DND-41 (cell line): Measurements from ENCODE around the gene SH2B3.

ENCODE experiments used
- ATAC-seq: fragments of 200-7000 bp; cut with Tn5 transposase; 3 replicates; pipeline ENCODE4 v1.9.1; 2021; ENCODE audit warnings: low read depth; ENCODE audit not compliant: insufficient read depth
- DNase-seq: peaks from one replicate; pipeline ENCODE4 v3.0.0-alpha.2; 2020
- H2AFZ ChIP-seq: 2 replicates; pipeline ENCODE4 v1.6.0; 2012; ENCODE audit warnings: low read depth, low read length
- H3K27ac ChIP-seq: 2 replicates; pipeline ENCODE4 v1.5.1; 2012; ENCODE audit warnings: low read length, inconsistent platforms
- H3K27me3 ChIP-seq: fragments of 200-600 bp; sonication (generic); 2 replicates; pipeline ENCODE4 v1.6.0; 2012; ENCODE audit warnings: low read length, mild to moderate bottlenecking, inconsistent platforms; ENCODE audit not compliant: insufficient read depth, poor library complexity
- H3K36me3 ChIP-seq: 2 replicates; pipeline ENCODE4 v1.5.1; 2012; ENCODE audit warnings: low read length, inconsistent platforms; ENCODE audit not compliant: insufficient read depth
- H3K4me1 ChIP-seq: 2 replicates; pipeline ENCODE4 v1.5.1; 2012; ENCODE audit warnings: mild to moderate bottlenecking, low read length; ENCODE audit not compliant: insufficient read depth
- H3K4me2 ChIP-seq: 2 replicates; pipeline ENCODE4 v1.6.0; 2012; ENCODE audit warnings: mild to moderate bottlenecking, moderate library complexity, low read length, inconsistent platforms; ENCODE audit not compliant: insufficient read depth
- H3K4me3 ChIP-seq, 2 experiments: fragments of 200-600 bp in 1 of 2; shearing (Covaris generic) in 1 of 2; 2 replicates each; pipeline ENCODE4 v1.5.1; 2012 to 2016; ENCODE audit warnings: inconsistent platforms in 2 of 2, low read length in 2 of 2, mild to moderate bottlenecking in 2 of 2, low read depth in 1 of 2, moderate library complexity in 1 of 2
- H3K79me2 ChIP-seq: 2 replicates; pipeline ENCODE4 v1.6.0; 2012; ENCODE audit warnings: low read length, inconsistent platforms; ENCODE audit not compliant: insufficient read depth
- H3K9ac ChIP-seq: 2 replicates; pipeline ENCODE4 v1.6.0; 2012; ENCODE audit warnings: low read depth, mild to moderate bottlenecking, inconsistent platforms, low read length, moderate library complexity
- H3K9me3 ChIP-seq: 2 replicates; pipeline ENCODE4 v1.5.1; 2012; ENCODE audit warnings: low read length, moderate library complexity, mild to moderate bottlenecking, inconsistent platforms; ENCODE audit not compliant: insufficient read depth, severe bottlenecking
- H4K20me1 ChIP-seq: 2 replicates; pipeline ENCODE4 v1.6.0; 2012; ENCODE audit warnings: low read length; ENCODE audit not compliant: insufficient read depth
- CTCF ChIP-seq: IDR thresholded peaks from 2 replicates; pipeline ENCODE4 v1.5.1; 2012; ENCODE audit warnings: borderline replicate concordance, low read length, moderate library complexity, mild to moderate bottlenecking; ENCODE audit not compliant: poor library complexity, severe bottlenecking; ENCODE audit errors: extremely low read depth
- EZH2 ChIP-seq: IDR thresholded peaks from 3 replicates; pipeline ENCODE4 v1.6.1; 2012; ENCODE audit warnings: borderline replicate concordance, low read depth, mild to moderate bottlenecking, moderate library complexity, low read length, inconsistent platforms; ENCODE audit not compliant: severe bottlenecking

SH2B3 gene

GRCh38 chr12:111451649-111452129 lies 46.0 kb downstream of the SH2B3 start:
- peaks cover 31% of the 10 kb centered on the region for H4K20me1 ChIP-seq
- H3K27ac ChIP-seq = no peak overlapping the region
- peak; percentile 89 for TF ChIP-seq CTCF
- TF ChIP-seq EZH2 = no peak
- ATAC-seq (peak; percentile 58), DNase-seq (no peak)
- H3K4me1 ChIP-seq = no peaks in the 10 kb centered on the region
- H3K4me3 ChIP-seq = no peak overlapping the region
- no peak overlapping the region for H3K9ac ChIP-seq
- H3K4me2 ChIP-seq = no peak overlapping the region
- H3K79me2 ChIP-seq = peaks cover under 1% of the 10 kb centered on the region; the same call in 1 of the 2 replicates
- no peaks in the 10 kb centered on the region for H3K27me3 ChIP-seq
- H3K36me3 ChIP-seq = peaks cover 95% of the 10 kb centered on the region
- H2AFZ ChIP-seq = no peak overlapping the region
- no peaks in the 10 kb centered on the region for H3K9me3 ChIP-seq

- H3K79me2 ChIP-seq = no peaks in the 10 kb centered on the region
- no peaks in the 10 kb centered on the region for H3K27me3 ChIP-seq
- H3K9ac ChIP-seq = no peak overlapping the region
- TF ChIP-seq EZH2 (no peak), CTCF (no peak)
- H3K4me3 ChIP-seq = no peak overlapping the region
- peaks cover 92% of the 10 kb centered on the region for H3K36me3 ChIP-seq
- no peak overlapping the region for H3K4me2 ChIP-seq
- no peak; the same call in 2 of the 3 replicates for ATAC-seq
- no peak overlapping the region for H2AFZ ChIP-seq
- H3K9me3 ChIP-seq = no peaks in the 10 kb centered on the region
- peaks cover 30% of the 10 kb centered on the region for H4K20me1 ChIP-seq
- DNase-seq = no peak
- H3K4me1 ChIP-seq = no peaks in the 10 kb centered on the region
- no peak overlapping the region for H3K27ac ChIP-seq
Measured at GRCh38 chr12:111453071-111453989, 47.6 kb downstream of the SH2B3 start.

GRCh38 chr12:111454311-111454710 lies 48.6 kb downstream of the SH2B3 start:
- Histone ChIP-seq H3K4me1 (no peaks in the 10 kb centered on the region), H2AFZ (no peak overlapping the region), H3K27me3 (no peaks in the 10 kb centered on the region), H3K79me2 (no peaks in the 10 kb centered on the region), H3K27ac (no peak overlapping the region), H3K4me3 (no peak overlapping the region), H3K4me2 (no peak overlapping the region), H3K36me3 (peaks cover 90% of the 10 kb centered on the region), H3K9me3 (no peaks in the 10 kb centered on the region), H4K20me1 (peaks cover 26% of the 10 kb centered on the region), H3K9ac (no peak overlapping the region)
- no peak for DNase-seq
- ATAC-seq = no peak
- no peak for TF ChIP-seq CTCF
- TF ChIP-seq EZH2 = no peak
